DMS53 (cell line): ENCODE measurements around the gene ST6GALNAC4.
"Not testable (repeated sequence)": the region's sequence is repeated elsewhere in the genome, so short reads cannot be mapped to it uniquely, and the experiment has no call there.

Source experiments
- DNase-seq: peaks from one replicate; lab custom pipeline; 2025; lab: John Stamatoyannopoulos, UW

The ST6GALNAC4 gene

DNA sequence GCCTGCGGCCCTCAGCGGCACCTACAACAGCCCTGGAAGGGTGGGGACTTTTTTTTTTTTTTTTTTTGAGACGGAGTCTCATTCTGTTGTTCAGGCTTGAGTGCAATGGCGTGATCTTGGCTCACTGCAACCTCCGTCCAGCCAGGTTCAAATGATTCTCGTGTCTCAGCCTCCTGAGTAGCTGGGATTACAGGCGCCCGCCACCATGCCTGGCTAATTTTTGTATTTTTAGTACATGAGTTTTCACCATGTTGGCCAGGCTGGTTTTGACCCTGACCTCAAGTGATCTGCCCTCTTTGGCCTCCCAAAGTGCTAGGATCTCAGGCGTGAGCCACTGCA, 46.7 kb downstream of the ST6GALNAC4 start:
- DNase-seq = not testable (repeated sequence)

DNA sequence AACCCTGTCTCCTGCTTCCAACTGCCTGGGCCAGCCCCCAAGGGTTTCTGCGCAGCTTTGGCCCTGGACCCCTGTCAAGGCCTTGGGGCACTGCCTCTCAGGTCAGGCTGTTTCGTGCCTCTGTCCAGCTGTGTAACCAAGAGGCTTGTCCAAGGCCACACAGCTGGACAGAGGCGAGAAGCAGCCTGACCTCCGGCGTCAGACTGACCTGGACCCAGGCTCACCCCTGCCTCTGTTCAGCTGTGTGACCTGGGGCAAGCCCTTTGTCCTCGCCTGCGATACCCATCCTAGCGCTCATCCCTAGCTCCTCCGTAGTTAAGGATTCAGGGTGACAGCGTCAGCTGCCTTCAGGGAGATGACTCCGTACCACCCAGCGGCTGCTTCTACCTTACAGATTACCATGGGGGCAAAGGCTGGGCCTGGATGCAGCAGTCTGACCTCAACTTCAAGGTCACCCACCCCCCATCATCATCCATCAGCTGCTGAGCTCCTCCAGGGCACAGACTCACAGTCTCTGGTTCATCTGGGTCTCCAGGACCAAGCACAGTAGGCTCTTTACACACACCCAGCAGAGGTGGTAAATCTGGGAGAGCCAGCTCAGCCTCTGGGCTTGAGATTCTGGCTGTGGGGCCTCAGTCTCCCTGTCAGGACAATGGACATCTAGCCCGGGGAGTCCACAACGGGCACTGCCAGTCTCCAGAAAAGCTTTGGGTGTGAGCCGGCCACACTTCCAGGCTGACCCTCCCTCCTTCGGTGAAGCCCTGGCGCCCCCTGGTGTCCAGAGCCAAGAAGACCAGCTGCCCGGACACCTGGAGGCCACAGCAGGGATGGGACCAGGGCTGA, 47.3 kb downstream of the ST6GALNAC4 start:
- peak; percentile 94 for DNase-seq

DNA sequence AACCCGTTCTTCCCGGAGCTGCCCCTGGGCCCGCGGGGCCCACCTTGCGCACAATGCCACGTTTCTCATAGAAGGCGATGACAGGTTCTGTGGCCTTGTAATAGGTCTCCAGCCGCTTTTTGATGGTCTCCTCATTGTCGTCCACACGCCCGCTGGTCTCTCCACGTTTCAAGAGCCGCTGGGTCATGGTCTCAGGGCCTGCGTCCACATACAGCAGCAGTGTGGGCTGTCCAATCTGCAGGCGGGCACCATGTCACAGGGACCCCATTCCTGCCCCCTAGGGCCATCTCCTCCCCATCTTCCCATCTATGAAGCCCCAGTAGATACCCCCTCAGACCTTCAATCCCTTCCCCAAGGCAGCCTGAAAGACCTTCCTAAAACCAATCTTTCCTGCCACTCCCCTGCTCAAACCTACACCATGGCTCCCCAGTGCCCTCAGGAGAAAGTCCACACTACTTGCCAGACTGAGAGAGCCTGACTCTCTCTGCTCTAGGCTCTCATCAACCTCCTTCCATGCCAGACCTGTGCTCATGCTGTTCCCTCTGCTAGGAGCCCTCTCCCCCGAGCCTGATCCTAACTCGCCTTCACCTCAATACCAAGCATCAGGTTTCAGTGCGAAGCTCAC, 48.5 kb downstream of the ST6GALNAC4 start:
- no peak for DNase-seq

DNA sequence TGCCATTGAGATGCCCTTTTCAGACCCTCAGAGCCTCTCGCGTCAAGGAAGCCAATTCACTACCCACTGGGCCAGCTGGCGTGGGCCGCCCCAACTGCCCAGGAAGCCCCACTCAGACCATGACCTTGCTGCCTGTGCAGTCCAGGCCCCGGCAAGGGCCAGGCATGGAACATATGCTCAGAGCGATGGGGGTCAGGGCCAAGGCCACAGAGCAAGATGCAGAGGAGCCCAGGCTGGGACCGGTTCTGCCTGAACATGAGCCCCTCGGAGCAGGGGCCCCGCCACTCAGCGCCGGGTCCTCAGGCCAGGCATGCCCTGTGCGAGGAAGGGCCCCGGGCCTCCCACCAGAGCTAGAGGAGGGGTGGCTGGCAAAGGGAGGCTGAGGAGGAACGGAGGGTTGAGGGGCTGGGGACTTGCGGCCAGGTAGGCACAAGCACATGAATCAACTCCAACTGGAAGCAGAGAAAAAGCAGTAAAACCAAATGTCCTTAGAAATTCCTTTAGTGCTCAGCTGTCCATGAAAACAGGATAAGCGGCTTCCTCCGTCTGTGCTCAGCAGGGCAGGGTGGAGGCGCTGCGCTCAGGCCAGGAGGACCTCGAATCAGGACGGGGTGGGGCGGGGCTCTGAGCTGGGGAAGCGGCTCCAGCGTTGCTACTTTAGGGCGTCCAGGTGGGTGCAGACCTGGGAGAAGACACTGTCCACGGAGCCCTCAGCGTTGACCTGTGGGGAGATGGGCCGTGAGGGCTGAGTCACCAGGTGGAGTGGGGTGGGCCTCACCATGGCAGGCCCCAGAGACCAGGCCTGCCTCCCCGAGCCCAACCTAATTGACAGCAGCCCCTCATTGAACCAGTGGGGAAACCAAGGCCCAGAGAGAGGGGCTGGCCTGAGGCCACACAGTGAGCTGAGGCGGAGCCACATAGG, 49.2 kb downstream of the ST6GALNAC4 start:
- DNase-seq = no peak

DNA sequence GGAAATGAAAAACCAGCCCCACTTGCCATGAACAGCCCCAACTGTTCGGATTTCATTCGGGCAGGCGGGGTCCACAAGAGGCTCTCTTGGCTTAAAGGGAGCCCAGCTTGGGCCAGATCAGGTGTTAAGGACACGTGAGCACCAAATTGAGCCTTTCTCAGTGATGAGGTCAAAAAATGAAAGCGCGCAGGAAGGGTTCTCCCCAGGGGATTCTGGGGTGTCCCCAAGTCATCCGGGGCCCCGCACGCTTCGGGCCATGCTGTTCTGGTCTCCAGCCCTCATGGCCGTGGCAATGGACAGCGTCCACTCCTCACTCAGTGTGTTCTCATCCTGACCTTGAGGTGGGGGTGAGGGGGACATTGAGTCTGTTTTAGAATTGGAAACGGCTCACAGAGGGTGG, 50.3 kb downstream of the ST6GALNAC4 start:
- no peak for DNase-seq

DNA sequence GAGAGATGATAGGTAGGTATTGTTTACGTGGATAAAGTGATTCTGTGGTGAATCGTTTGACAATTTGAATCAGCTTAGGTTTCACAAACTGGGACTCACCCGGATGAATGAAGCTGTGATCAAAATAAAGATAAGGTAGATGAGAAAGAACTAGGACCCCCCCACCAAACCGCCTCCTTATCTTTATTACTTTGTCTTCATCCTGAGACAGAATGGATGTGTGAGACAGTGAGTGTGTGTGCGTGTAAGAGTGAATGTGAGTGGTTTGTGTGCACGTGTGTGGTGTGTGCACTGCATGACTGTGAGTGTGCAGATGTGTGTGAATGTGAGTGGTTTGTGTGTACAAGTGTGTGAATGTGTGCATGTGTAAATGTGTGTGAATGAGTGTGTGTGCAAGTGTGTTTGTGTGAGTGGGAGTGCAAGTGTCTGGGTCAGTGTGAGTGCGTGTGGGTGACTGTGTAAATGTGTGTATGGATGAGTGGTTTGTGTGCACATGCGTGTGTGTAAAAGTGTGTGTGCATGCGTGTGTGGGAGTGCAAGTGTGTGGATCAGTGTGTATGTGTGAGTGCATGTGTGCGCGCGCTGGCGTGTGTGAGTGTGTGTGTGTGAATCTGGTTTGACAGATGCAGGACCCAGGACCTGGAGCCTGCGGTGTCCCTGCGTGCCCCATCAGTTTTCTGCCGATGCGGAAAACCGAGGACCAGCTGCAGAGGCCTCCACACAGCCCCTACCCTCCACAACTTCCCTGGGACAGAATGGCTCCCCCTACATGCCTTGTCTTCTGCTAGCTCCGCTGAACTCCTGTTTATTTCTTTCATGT, 51.0 kb downstream of the ST6GALNAC4 start:
- DNase-seq = no peak

DNA sequence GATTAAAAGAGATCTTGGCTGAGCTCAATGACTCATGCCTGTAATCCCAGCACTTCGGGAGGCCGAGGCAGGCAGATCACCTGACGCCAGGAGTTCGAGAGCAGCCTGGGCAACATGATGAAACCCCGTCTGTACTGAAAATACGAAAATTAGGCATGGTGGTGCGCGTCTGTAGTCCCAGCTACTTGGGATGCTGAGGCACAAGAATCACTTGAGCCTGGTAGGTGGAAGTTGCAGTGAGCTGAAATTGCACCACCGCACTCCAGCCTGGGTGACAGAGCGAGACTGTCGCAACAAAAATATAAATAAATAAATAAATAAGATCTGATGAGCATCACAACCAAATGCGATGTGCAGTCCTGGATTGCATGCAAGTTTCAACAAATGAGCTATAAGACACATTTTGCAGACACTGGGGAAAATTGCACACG, 53.6 kb downstream of the ST6GALNAC4 start:
- DNase-seq = no peak

DNA sequence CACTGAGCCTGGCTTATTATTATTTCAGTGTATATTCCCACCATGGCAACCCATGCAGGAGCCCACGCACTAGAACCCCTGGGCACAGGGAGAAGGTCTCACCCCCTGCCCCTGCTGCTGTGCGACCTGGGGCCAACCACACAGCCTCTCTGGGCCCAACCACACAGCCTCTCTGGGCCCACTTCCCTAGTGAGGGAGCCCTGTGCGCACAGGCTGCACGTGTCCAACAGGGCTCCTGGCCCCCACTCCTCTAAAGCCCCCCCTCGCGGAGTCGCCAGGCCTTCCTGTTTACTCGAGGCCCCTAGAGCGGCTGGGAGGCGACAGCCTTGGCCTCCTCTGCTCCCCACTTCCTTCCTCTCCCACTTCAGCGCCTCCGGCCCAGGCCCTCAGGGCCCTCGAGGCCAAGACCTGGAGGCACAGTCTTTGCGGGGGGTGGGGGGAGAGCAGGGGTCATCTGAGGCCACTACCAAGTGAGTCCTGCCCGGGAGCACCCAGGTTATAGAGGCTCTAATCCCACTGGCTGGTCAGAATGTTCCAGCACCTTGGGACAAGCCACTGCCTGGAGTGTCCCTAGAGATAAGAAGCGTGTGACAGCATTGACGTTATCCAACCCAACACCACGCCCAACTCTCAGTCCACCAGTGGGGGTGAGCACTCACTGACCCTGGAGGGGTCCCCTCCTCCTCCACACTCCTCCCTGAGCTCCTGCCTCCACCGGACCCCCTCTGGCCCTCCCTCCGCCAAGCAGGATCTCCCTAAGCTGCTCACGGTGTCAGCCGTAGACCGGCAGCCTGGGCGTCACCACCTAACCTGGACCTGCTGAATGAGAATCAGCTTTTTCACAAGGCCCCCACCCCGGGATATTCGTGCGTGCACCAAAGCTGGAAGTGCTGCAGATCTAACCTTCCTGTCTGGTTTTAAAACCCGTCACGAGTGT, 54.5 kb downstream of the ST6GALNAC4 start:
- no peak for DNase-seq

DNA sequence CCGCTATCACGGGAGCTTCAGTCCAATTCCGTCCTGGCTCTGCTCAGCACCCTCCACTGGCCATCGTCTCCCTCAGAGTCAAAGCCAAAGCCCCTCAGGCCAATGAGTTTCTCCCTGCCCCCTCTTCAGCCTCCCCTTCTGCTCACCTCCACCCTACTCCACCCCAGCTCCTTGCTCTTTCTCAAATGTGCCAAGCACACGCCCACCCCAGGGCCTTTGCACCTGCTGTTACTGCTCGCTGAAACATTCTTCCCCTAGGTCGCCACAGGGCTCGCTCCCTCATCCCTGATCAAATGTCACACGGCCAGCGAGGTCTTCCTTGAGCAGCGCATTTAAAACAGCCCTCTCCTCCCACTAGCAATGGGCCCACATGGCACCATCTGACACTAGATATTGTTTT, 56.1 kb downstream of the ST6GALNAC4 start:
- no peak for DNase-seq

DNA sequence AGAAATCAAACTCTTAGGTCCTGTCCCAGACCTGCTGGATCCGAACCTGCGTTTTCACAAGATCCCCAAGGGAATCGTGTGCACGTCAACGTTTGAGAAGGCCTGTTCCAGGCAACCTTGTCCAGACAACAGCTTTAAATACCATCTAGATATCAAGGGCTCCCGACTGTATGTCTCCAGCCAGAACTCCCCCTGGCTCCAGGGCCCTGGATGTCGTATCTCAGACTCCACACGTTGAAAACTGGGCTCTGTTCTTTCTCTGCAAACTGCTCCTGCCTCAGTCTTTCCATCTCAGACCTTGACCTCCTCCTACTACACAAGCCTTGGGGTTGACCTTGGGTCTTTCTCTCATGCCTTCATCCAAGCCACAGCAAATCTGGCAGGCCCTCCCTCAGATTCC, 56.6 kb downstream of the ST6GALNAC4 start:
- DNase-seq = no peak

DNA sequence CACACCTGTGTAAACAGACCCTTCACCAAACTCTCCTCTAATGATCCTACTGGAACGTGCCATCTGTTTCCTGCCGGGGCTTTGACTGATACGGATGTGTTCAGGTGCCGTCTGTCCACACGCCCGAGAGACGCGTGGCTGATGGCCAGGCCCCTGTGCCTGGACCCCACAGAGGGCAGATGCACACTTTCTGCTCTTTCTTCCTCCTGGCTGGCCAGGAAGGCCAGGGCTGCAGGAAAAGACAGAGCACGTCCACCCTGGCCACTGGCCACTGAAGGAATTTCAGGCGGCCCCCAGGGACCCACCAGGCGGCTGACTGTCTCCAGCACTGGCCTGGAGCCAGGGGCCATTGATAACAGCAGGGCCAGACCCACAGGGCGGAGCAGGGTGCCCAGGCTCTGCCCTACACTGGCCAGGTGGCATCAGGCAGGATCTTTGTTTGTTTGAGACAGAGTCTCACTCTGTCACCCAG, 58.8 kb downstream of the ST6GALNAC4 start:
- peak; percentile 65 for DNase-seq
